Measurements from ENCODE around the gene MYRF.
A peak's percentile ranks its signal among the peaks of the same experiment; 100 is the strongest.

The MYRF gene

DNA sequence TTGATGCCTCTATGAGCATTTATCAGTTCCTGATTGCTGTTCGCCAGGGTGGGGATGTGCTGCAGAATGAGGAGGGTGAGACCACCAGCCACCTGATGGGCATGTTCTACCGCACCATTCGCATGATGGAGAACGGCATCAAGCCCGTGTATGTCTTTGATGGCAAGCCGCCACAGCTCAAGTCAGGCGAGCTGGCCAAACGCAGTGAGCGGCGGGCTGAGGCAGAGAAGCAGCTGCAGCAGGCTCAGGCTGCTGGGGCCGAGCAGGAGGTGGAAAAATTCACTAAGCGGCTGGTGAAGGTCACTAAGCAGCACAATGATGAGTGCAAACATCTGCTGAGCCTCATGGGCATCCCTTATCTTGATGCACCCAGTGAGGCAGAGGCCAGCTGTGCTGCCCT lies 43.0 kb downstream of the MYRF start:
- DNase-seq (ENCODE audit: low read depth), result no peak

DNA sequence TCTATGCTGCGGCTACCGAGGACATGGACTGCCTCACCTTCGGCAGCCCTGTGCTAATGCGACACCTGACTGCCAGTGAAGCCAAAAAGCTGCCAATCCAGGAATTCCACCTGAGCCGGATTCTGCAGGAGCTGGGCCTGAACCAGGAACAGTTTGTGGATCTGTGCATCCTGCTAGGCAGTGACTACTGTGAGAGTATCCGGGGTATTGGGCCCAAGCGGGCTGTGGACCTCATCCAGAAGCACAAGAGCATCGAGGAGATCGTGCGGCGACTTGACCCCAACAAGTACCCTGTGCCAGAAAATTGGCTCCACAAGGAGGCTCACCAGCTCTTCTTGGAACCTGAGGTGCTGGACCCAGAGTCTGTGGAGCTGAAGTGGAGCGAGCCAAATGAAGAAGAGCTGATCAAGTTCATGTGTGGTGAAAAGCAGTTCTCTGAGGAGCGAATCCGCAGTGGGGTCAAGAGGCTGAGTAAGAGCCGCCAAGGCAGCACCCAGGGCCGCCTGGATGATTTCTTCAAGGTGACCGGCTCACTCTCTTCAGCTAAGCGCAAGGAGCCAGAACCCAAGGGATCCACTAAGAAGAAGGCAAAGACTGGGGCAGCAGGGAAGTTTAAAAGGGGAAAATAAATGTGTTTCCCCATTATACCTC lies 43.6 kb downstream of the MYRF start:
- DNase-seq (ENCODE audit: low read depth), result no peak

DNA sequence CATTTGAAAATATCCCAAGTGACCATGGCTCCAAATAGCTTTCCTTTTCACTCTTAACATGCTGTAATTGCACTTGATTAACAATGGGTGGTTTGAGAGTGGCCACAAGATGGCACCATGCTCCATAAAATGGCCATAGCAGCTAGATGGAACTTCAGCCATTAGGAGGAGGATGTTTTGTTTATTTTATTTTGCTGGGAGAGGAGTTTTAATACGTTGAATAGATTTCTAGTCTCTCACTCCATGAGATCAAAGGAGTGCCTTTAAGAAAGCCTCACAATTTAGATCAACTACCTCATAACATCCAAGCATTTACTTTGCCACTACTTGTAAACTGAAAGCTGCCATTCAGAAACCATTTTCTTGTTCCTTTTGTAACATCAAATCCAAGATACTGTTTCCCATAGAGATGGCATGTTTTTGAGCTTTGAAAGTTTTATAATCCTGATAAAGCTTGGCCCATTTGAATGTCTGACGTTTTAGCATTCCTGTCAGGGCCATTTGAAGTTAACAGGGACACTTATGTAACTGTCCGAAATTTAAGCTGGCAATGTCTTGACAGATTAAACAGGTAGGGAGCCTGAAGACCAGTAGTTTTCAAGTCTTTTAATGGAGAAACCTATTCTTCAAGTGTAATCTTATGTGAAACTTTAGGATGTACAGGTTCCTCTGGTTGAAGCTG lies 45.0 kb downstream of the MYRF start:
- peak; percentile 58 for DNase-seq (ENCODE audit: low read depth)

DNA sequence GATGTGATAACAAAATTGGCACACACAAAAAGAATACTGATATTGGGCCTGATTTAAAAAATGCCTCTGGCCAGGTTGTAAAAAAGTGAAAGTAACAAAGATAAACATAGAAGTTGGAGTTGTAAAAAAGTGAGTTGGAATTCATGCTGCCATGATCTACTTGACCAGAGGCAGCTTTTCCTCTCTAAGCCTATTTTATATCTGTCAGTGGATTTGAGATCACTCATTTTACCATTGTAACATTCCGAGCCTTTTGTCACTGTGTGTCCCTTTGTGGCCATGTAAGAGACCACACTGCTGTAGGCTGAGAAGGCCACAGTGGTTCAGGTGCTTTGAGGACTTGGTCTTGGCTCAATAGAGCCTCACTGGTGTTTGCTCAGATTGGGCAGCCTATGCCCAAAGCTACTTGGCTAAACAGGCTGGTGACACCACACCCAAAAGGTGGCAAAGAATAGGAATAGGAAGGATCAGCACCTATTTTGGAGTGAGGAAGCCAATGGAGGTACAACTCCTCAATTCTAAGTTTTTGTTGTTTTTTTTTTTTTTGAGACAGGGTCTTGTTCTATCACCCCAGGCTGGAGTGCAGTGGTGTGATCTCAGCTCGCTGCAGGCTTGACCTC lies 47.3 kb downstream of the MYRF start:
- DNase-seq (ENCODE audit: low read depth), result no peak

DNA sequence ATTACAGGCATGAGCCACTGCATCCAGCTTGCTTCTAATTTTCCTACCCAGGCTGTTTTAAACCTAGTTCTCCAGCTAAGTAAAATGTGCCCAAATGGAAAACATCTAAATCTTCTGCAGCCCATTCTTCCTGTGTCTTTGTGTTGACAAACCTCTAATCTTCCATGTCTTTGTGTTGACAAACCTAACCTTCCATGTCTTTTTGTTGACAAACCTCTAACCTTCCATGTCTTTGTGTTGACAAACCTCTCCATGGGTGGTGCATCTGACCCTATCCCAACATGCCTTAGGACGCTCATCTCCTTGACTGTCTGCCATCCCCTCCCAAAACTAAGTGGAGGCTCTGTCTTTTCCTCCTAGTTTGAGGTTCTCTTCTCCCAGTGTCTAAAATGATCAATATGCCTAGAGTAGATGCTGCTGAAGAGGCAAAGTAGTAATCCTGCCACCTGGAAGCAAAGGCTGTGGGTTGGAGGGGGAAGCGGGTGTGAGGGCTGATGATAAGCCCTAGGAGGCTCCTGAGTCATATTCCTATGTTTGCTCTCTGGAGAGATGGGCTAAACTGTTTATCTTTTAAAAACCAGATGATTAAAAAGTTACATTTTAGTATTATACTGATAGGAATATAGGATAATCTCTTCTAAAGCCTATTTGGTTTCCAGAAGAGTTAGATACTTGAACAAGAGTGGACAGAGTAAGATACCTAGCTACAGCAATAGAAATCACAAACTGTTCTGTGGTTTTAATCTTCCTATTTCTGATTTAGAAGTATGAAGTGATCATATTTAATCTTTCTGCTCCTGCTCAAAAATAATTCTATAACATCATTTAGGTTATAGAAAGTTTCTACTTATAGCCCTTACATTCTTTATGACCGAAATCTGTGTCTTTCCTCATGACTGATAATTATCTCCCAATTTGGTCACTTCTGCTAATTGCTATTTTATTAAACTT lies 48.2 kb downstream of the MYRF start:
- no peak for DNase-seq (ENCODE audit: low read depth)

DNA sequence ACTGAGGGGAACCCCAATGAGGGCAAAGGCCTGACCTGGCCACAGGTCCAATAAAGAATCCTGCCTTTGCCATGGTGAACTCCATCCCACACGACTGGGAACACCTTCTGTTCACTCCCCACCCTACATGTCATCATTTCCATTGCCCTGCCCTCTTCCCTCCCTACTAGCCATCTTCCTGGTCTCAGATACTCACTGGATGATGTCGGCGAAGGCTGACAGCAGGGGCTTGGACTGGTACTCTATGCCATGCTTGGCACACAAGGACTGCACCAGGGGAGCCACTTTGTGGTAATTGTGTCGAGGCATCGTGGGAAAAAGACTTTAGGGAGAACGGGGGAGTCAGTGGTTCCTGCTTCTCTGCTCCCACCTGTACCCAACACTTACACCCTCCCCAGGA lies 50.2 kb downstream of the MYRF start:
- no peak for DNase-seq (ENCODE audit: low read depth)

DNA sequence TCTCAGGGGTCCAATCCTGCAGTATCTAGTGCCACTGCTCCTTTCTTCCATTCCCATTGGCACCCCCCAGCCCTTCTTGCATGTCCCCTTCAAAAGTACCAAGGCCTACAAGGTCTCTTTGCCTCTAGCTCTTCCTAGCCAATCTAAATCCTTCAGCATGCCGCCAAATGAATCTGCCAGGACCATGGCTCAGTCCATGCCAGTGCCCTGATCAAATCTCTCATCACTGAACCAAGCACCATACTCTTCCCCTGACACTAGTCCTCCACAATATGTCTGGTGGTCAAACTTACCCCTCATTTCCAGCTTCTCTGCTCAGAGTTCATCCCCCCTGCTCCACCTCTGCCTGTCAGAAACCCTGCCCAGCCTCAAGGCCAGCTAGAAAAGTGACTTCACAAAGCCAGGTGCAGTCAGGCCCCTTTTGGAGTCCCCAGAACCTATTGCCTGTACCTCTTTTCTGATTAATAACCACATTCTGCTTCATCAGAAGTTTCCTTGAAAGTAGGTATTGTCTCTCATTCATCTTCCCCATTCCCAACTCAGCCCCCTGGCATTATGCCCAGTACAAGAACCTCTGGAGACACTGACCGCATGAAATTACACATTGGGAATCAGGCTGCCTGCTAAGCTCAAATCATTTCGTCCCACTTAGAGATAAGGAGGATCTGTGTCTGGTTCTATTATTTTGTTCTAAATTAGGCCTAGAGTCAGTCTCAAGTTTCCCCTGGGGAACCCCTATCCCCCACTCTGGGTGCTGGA lies 51.6 kb downstream of the MYRF start:
- DNase-seq (ENCODE audit: low read depth), result no peak

DNA sequence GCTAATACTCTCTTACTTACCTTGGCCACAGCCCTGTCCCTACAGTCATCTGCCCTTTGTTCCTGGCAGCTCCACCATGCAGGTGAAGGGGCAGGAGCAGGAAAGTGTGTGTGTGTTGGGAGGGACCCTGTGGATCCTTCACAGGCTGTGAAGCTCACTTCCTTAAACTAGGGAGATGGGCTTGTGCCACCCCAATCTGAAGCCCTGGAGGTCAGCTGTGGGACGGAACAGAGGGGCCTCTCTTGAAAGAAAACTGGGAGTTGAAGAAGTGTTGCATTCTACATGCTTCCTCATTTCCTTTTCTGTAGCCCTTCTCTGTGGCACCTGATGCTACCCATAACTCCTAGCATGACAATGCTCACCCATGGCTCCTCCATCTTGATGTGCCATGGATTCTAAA lies 52.7 kb downstream of the MYRF start:
- DNase-seq (ENCODE audit: low read depth), result no peak

DNA sequence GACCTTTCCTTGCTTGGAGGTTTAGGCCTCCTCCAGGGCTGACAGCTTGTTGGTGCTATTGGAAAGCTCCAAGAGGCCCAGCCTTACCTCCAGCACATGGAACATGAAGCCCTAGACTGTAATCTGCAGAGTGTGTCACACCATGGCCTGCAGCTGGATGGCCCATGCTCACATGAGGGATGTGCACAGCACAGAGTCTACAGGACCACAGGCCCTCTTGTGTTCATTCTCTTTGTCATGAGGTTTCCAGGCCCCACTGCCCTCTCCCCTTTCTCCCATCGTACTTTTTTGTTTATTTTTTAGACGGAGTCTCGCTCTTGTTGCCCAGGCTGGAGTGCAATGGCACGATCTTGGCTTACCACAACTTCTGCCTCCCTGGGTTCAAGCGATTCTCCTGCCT lies 54.3 kb downstream of the MYRF start:
- DNase-seq (ENCODE audit: low read depth), result no peak

DNA sequence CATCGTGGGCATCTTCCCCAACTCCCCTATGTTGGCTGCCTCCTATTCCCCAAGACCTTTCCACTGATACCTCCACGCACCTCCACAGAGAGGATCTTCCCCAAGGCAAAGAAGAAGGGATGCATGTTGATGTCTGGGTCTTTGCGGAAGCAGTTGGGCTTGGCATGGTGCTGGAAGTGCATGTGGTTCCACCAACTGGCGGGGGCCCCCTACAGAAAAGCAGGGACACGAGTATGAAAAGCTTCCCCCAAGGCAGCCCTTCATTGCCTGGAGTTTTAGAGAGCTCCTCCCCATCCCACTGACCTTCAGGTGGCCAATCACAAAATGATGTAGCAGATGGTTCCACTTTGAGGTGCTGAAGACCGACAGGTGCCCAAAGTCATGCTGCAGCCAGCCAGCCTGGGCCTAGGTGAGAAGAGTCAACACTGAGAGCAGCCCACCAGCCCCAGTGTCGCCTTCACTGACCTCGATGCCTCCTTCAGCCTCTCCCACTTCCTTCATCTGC lies 58.3 kb downstream of the MYRF start:
- no peak for DNase-seq (ENCODE audit: low read depth)

DNA sequence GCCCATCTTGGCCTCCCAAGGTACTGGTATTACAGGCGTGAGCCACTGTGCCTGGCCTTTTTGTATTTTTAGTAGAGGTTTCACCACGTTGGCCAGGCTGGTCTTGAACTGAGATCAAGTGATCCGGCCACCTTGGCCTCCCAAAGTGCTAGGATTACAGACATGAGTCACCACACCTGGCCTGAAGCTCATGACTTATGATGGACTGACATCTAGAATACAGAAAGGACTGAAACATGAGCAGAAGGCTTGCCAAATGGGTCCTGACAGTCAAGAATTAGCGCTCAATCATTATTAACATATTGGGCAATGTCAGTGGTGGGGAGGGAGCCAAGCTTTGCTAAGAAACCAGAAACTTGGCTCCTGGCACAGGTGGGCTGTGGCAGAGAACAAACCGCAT lies 59.4 kb downstream of the MYRF start:
- DNase-seq (ENCODE audit: low read depth), result no peak

DNA sequence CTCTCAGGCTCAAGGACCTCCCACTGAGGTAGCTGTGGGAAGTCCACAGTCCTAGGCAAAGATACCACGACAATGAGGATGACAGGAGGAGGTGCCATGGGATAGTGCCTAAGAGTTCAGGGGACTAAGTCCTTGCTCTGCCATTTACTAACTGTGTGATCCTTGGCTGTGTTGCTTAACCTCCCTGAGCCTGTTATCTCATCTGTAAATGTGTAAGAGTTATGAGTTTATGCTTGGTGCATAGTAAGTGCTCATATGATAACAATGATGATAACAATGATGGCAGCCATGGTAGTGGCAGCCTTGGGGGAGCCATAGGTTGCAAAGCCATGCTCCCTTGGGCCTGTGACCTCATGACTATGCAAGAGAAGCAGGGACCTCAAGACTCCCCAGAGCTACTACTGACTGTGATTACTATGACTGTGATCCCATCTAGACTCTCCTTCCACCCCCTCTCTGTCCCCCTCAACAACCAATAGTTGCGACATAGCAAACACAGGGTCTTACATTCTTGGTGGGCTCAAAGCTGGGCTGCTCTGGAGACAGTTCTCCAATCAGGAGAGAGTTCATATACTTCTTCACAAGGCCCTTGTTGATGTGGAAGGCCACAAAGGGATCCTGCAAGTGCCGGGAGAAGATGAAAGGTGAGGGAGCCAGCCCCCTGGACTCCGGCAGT lies 60.4 kb downstream of the MYRF start:
- no peak for DNase-seq (ENCODE audit: low read depth)

DNA sequence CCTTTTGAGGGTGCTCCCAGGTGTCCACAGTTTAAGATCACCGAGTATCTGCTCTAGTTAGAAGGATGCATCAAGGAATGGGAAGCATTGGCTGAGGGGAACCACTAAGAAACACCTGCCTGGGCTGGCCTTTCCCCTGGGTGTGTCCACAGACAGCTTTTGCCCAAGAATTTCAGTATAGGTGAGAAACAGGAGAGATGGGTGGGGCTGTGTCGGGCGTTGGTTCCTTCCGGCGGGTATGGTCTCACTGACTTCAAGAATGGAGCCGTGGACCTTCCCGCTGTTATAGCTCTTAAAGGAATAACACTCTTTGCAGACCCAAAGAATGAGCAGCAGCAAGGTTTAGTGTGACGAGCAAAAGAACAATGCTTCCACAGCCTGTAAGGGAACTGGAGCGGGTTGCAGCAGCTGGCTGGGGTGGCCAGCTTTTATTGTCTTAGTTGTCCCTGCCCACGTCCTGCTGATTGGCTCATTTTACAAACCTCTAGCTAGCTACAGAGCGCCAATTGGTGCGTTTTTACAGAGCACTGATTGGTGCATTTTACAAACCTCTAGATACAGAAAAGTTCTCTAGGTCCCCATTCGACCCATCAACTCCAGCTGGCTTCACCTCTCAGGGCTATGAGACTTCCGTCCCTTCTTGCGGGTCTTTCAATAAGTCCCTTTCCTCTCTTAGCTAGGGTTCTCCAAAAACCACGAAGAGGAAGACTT lies 62.0 kb downstream of the MYRF start:
- DNase-seq (ENCODE audit: low read depth), result no peak

DNA sequence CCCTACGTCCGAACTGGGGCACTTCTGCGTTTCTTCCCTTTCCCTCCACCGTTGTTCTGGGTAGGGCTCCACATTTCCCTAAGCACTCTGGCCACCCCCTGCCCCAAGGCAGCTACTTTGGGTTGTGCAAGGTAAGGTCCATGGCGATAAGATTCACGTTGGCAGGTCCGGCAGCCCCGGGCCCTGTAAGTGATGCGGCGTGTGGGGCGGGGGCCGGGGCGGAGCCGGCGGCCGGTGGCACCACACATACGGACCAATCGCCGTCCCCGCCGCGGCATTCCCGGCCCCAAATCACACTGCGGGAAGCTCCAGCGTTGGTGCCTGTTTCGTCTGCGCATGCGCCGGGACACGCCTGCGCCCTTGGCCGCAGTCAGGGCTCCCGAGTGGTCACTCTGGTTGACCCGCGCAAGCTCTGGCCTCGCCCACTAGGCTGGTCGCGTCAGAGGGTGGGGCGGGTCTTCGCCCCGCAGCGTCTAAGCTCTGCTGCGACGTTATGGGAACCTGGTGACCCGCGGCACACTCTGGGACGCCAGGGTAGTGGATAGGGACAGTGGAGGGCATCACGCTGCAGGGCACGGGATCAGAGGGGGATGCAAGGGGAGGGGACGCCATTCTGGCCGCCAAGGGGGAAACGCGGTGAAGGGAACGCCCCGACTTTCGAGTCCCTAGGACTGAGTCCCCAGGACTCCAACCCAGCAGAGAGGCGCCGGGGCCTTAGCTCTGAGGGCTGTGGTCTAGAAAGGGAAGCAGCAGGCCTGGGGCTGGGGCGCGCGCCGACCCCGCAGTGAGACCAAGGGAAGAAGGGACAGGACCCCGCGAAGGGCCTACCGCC lies 62.7 kb downstream of the MYRF start:
- no peak for DNase-seq (ENCODE audit: low read depth)

DNA sequence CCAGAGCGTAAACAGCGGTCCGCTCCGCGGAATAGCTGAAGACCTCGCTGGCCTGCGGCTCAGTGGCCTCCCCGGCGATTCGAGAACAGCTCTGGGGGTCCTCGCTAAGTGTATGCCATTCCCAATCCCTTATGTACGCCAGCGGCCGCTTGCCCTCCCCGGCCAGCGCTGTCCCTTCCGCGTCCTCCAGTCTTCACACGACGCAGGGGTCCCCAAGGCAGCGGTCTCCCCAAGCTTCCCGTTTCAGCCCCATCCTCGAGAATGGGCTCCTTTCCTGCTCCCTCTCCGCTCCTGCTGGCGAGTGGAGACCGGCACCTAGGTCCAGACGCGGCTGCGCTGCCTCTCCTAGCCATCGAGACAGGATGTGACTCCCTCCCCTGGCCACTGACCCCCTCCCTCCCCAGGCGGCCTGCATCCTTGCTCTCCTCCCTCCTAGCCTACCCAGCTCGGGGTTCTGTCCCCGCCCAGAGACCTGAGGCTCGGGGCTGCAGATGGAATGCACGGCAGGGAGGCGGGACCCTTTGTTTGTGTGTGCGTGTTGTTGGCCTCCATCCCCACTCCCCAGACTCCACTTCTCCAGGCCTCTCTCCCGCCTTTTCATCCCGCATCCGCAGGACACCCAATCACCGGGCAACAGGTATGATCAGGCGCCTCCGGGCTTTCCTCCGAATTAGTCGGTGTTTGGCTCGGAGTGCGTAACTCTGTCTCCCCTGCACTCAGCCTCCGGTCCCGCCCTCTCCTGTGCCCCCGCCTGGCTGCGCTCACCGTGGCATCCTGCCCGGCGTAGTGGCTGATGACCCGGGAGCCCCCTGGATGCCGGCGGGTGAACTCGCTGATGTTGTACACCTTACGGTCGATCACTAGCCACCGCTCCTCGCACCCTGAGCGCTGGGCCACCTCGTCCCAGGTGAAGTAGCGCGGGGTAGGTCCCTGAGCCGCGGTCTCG lies 63.6 kb downstream of the MYRF start:
- peak; percentile 44 for DNase-seq (ENCODE audit: low read depth)

DNA sequence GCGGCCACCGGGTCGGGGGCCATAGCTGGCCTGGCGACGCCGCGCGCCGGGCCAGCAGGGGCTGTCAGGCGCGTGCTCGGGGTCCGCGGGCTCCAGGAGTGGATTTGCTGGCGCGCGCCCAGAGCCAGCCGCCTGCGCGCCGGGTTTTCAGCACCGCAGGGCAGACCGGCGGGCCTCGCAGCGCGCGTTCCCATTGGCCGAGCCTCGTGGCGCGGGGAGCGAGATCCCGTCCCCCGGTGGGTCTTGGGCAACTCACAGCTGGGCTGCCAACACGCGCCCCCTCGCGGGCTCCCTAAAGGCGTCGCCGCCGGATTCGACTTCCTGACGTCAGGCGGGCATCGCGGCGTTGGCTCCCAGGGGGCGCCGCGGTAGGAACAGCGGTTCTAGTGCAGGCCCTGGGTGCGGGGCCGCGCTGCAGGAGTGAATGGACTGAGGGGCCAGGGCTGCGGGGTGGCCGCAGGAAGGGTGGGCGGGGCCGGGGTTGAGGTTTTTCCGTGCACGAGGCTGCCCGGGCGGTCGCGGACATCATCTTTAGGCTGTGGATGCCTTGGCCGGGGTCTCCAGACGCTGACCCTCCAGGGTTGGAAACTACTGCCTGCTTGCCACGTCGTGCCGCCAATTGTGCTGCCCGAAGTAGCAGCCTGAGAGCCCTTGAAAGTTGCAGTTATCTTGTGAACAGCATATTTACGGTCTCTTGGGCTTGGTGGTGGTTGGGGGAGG lies 64.5 kb downstream of the MYRF start, which contains the start of gene FADS1:
FADS1 (minus strand) TSS at position 268 of the 720 bp plus-strand sequence; CDS start at position 194, 74 bp downstream.
- DNase-seq (ENCODE audit: low read depth), result peak; percentile 56

DNA sequence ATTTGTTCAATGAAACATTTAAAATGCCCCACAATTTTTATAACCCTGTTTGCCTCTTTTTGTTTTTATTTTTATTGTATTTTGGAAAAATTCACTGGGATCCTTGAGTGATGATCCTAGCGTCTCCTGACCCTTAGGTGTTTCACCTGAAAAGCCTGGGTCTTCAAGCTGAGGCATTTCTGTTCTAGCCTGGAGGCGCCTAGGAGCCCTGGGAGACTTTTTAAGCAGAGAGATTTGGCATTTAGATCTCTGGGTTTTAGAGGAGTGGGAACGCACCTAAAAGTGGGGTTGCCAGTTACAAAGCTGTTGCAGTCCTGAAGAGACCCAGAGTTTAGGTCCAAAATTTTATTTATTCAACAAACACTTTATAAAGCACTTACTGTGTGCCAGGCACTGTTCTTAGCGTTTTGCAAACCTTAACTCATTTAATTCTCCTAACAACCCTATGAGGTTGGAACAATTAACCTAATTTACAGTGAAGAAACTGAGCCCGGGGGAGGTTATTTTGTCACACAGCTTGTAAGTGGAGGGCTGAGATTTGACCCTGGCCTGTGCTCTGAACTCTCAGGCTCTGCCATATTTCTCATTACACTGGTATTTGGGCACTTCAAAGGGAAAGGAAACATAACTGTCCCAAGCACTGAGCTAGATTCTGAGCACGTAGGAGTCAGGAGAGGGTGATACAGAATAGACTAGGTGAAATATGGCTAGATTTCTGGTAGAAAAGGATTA lies 65.2 kb downstream of the MYRF start:
- no peak for DNase-seq (ENCODE audit: low read depth)
